ENCODE results near the gene UBE2J2. TPM values are rescaled to one million over a fixed set of nuclear protein-coding genes. Genes with fewer than 3 reads are reported as not detected.

Gene UBE2J2
- total RNA-seq, 2 donors from 2014 or later, result 69.9 to 72.7 TPM

- Mint-ChIP-seq H3K27me3 (ENCODE audit: insufficient read depth) (no peaks in the 10 kb centered on the region), H3K4me3 (no peak overlapping the region), H3K36me3 (ENCODE audit: low read depth) (peaks cover 48% of the 10 kb centered on the region), H3K27ac (no peak overlapping the region), H3K4me1 (no peaks in the 10 kb centered on the region), H3K9me3 (no peaks in the 10 kb centered on the region)
- DNase-seq, result no peak
- H3K27me3 ChIP-seq (ENCODE audit: control insufficient read depth, insufficient read depth, low read length, poor library complexity, severe bottlenecking), result no peaks in the 10 kb centered on the region
- H3K9me3 ChIP-seq (ENCODE audit: control insufficient read depth, low read length), result no peaks in the 10 kb centered on the region
- H3K27ac ChIP-seq (ENCODE audit: low read depth, low read length), result no peak overlapping the region
- H3K36me3 ChIP-seq (ENCODE audit: control insufficient read depth, insufficient read depth, low read length), result peaks cover 32% of the 10 kb centered on the region
- TF ChIP-seq CTCF (conservative IDR thresholded peaks at IDR 0.05), result no peak
- no peaks in the 10 kb centered on the region for H3K4me1 ChIP-seq (ENCODE audit: control insufficient read depth, insufficient read depth, low read length)
- H3K4me3 ChIP-seq (ENCODE audit: low read length), result no peak overlapping the region
- WGBS, 2 experiments (ENCODE audit: insufficient coverage in 1 of 2, insufficient read length in 1 of 2), result 94 to 98% methylated on average over 16 to 44 of the region's 44 CpGs
- no peak overlapping the region for H3K9ac ChIP-seq (ENCODE audit: extremely low read depth, low read length, poor library complexity, severe bottlenecking)
These were observed 46.9 kb downstream of the UBE2J2 start for GRCh38 chr1:1226566-1227362.

- WGBS, 2 experiments (ENCODE audit: insufficient coverage in 1 of 2, insufficient read length in 1 of 2), result 96 to 98% methylated on average over 16 to 18 of the region's 18 CpGs
- Mint-ChIP-seq H3K9me3 (no peaks in the 10 kb centered on the region), H3K27ac (no peak overlapping the region), H3K4me1 (no peaks in the 10 kb centered on the region), H3K27me3 (ENCODE audit: insufficient read depth) (no peaks in the 10 kb centered on the region), H3K36me3 (ENCODE audit: low read depth) (peaks cover 51% of the 10 kb centered on the region), H3K4me3 (no peak overlapping the region)
- Histone ChIP-seq H3K36me3 (ENCODE audit: control insufficient read depth, insufficient read depth, low read length) (peaks cover 39% of the 10 kb centered on the region), H3K27ac (ENCODE audit: low read depth, low read length) (no peak overlapping the region), H3K9ac (ENCODE audit: extremely low read depth, low read length, poor library complexity, severe bottlenecking) (no peak overlapping the region), H3K27me3 (ENCODE audit: control insufficient read depth, insufficient read depth, low read length, poor library complexity, severe bottlenecking) (no peaks in the 10 kb centered on the region), H3K4me1 (ENCODE audit: control insufficient read depth, insufficient read depth, low read length) (no peaks in the 10 kb centered on the region), H3K9me3 (ENCODE audit: control insufficient read depth, low read length) (no peaks in the 10 kb centered on the region), H3K4me3 (ENCODE audit: low read length) (no peak overlapping the region)
- DNase-seq, result no peak
- no peak for TF ChIP-seq CTCF (conservative IDR thresholded peaks at IDR 0.05)
These were observed 47.7 kb downstream of the UBE2J2 start for GRCh38 chr1:1225913-1226312.

- Mint-ChIP-seq H3K27ac (no peak overlapping the region), H3K4me1 (no peaks in the 10 kb centered on the region), H3K36me3 (ENCODE audit: low read depth) (peaks cover 57% of the 10 kb centered on the region), H3K4me3 (no peak overlapping the region), H3K9me3 (no peaks in the 10 kb centered on the region), H3K27me3 (ENCODE audit: insufficient read depth) (no peaks in the 10 kb centered on the region)
- no peaks in the 10 kb centered on the region for H3K27me3 ChIP-seq (ENCODE audit: control insufficient read depth, insufficient read depth, low read length, poor library complexity, severe bottlenecking)
- H3K9me3 ChIP-seq (ENCODE audit: control insufficient read depth, low read length), result no peaks in the 10 kb centered on the region
- TF ChIP-seq CTCF (conservative IDR thresholded peaks at IDR 0.05), result no peak
- no peak overlapping the region for H3K4me3 ChIP-seq (ENCODE audit: low read length)
- DNase-seq, result no peak
- WGBS, 2 experiments (ENCODE audit: insufficient coverage in 1 of 2, insufficient read length in 1 of 2), result 93 to 95% methylated on average over 9 to 34 of the region's 34 CpGs
- no peak overlapping the region for H3K9ac ChIP-seq (ENCODE audit: extremely low read depth, low read length, poor library complexity, severe bottlenecking)
- no peak overlapping the region for H3K27ac ChIP-seq (ENCODE audit: low read depth, low read length)
- peaks cover 45% of the 10 kb centered on the region for H3K36me3 ChIP-seq (ENCODE audit: control insufficient read depth, insufficient read depth, low read length)
- H3K4me1 ChIP-seq (ENCODE audit: control insufficient read depth, insufficient read depth, low read length), result no peaks in the 10 kb centered on the region
These were observed 48.3 kb downstream of the UBE2J2 start for GRCh38 chr1:1225238-1225845.
